Left kidney (tissue), 8 donors: ENCODE results near the gene GAS2L1. TPM values are rescaled to one million over a fixed set of nuclear protein-coding genes. Genes with fewer than 3 reads are reported as not detected.

Experiments used
- DNase-seq: peaks from one replicate; pipeline ENCODE4 v3.0.0-alpha.2; 2013
- long read RNA-seq, 8 donors: transcript quantifications; one replicate each; lab custom pipeline, GENCODE V29; 2026
- polyA plus RNA-seq: library from polyadenylated mRNA; unstranded; fragments of 120-200 nt; gene quantifications from one replicate; pipeline ENCODE4 v1.2.1, GENCODE V29; 2013; ENCODE audit not compliant: insufficient read length

Gene GAS2L1
- polyA plus RNA-seq = 5.9 TPM
- long read RNA-seq, donor 1, partial matches to known transcripts = 8 of 13 reads
- long read RNA-seq, donor 1, other reads (novel, unspliced or antisense) = 0 of 13 reads
- long read RNA-seq, donor 2 = 0 reads
- long read RNA-seq, donor 3, partial matches to known transcripts = 0 of 3 reads
- long read RNA-seq, donor 3, other reads (novel, unspliced or antisense) = 0 of 3 reads
- long read RNA-seq, donor 4 = 0 reads
- long read RNA-seq, donor 5, transcript GAS2L1-208 (6 exons, 2,925 nt) = major isoform, 5 of 7 reads
- long read RNA-seq, donor 5, partial matches to known transcripts = 0 of 7 reads
- long read RNA-seq, donor 5, other reads (novel, unspliced or antisense) = 0 of 7 reads
- long read RNA-seq, donor 6, partial matches to known transcripts = 0 of 8 reads
- long read RNA-seq, donor 6, other reads (novel, unspliced or antisense) = 0 of 8 reads
- long read RNA-seq, donor 7, partial matches to known transcripts = 6 of 8 reads
- long read RNA-seq, donor 7, other reads (novel, unspliced or antisense) = 0 of 8 reads
- long read RNA-seq, donor 8, partial matches to known transcripts = 0 of 2 reads
- long read RNA-seq, donor 8, other reads (novel, unspliced or antisense) = 0 of 2 reads

GRCh38 chr22:29306175-29306834 lies at the start of gene GAS2L1:
Gene GAS2L1, plus strand, starts transcription at chr22:29306650. Its CDS starts 1,456 bp downstream, at chr22:29308106.
- peak; percentile 76 for DNase-seq

- DNase-seq = no peak
Measured at GRCh38 chr22:29257751-29258181, 48.7 kb upstream of the GAS2L1 start.

GRCh38 chr22:29258407-29259252 lies 47.8 kb upstream of the GAS2L1 start:
- DNase-seq = no peak

GRCh38 chr22:29259253-29259899 lies 47.1 kb upstream of the GAS2L1 start:
- DNase-seq = no peak

GRCh38 chr22:29260031-29260560 lies 46.4 kb upstream of the GAS2L1 start:
- DNase-seq = no peak

- DNase-seq = no peak
Measured at GRCh38 chr22:29260601-29261315, 45.7 kb upstream of the GAS2L1 start.

- no peak for DNase-seq
Measured at GRCh38 chr22:29263791-29264276, 42.6 kb upstream of the GAS2L1 start.

GRCh38 chr22:29265305-29265704 lies 41.1 kb upstream of the GAS2L1 start:
- DNase-seq = no peak

GRCh38 chr22:29265929-29266328 lies 40.5 kb upstream of the GAS2L1 start:
- DNase-seq = no peak

GRCh38 chr22:29266564-29267461 lies 39.6 kb upstream of the GAS2L1 start:
- no peak for DNase-seq

GRCh38 chr22:29267462-29267857 lies 39.0 kb upstream of the GAS2L1 start:
- DNase-seq = no peak

- DNase-seq = peak; percentile 96
Measured at GRCh38 chr22:29267858-29268510, 38.5 kb upstream of the GAS2L1 start, which contains the start of the genes EWSR1 and RHBDD3. Gene EWSR1, plus strand, starts transcription at chr22:29268268. Its CDS starts 69 bp downstream, at chr22:29268337. Gene RHBDD3, minus strand, starts transcription at chr22:29267981. Its CDS starts 2,355 bp downstream, at chr22:29265626.

- peak; percentile 40 for DNase-seq
Measured at GRCh38 chr22:29268511-29269229, 37.8 kb upstream of the GAS2L1 start.

- DNase-seq = no peak
Measured at GRCh38 chr22:29269230-29269604, 37.2 kb upstream of the GAS2L1 start.

GRCh38 chr22:29269731-29270474 lies 36.5 kb upstream of the GAS2L1 start:
- DNase-seq = no peak

- no peak for DNase-seq
Measured at GRCh38 chr22:29270475-29271271, 35.8 kb upstream of the GAS2L1 start.
